Thoracic aorta (tissue), 2 donors: ENCODE data around the gene VIL1. TPM values are rescaled to one million over a fixed set of nuclear protein-coding genes. Genes with fewer than 3 reads are reported as not detected.

Experiments used
- ATAC-seq: fragments of 150-250 bp; one replicate; pipeline ENCODE4 v1.8.0; 2017; ENCODE audit warnings: low read depth; ENCODE audit not compliant: insufficient number of reproducible peaks, low FRiP score
- DNase-seq: peaks from one replicate; pipeline ENCODE4 v3.0.0-alpha.2; 2020; ENCODE audit warnings: low spot score
- H3K27ac ChIP-seq, 2 donors: fragments of 200-600 bp; sonication (generic); 1 replicate in 1 of 2; 2 replicates in 1 of 2; pipeline ENCODE4 v1.5.1; 2016; ENCODE audit warnings: mild to moderate bottlenecking in 2 of 2, moderate library complexity in 2 of 2
- H3K27me3 ChIP-seq: fragments of 200-600 bp; sonication (generic); replicated peaks from 2 replicates; pipeline ENCODE4 v1.6.0; 2016; ENCODE audit warnings: mild to moderate bottlenecking; ENCODE audit not compliant: insufficient read depth
- H3K36me3 ChIP-seq: fragments of 200-600 bp; sonication (generic); one replicate; pipeline ENCODE4 v1.5.1; 2016
- H3K4me1 ChIP-seq, 2 donors: fragments of 200-600 bp; sonication (generic); 1 replicate in 1 of 2; 2 replicates in 1 of 2; pipeline versions ENCODE4 v1.5.1 to v1.6.0; 2016; ENCODE audit warnings: low read depth in 2 of 2, mild to moderate bottlenecking in 1 of 2; ENCODE audit not compliant: control insufficient read depth in 1 of 2
- H3K4me3 ChIP-seq: fragments of 200-600 bp; sonication (generic); 2 replicates; pipeline ENCODE4 v1.5.1; 2016; ENCODE audit warnings: mild to moderate bottlenecking
- H3K9me3 ChIP-seq: fragments of 200-600 bp; sonication (generic); 2 replicates; pipeline ENCODE4 v1.5.1; 2016
- total RNA-seq, 2 donors: library from RNA; depleted of rRNA; stranded (reverse); fragments of >200 nt; gene quantifications; one replicate each; pipeline versions ENCODE4 v1.1.0 to v1.2.3, GENCODE V29; 2016
- TF ChIP-seq, protein P1 (sequence below): fragments of 200-600 bp; sonication (generic); IDR thresholded peaks from one replicate; pipeline ENCODE4 v1.5.1; 2019; ENCODE audit warnings: antibody characterized with exemption

VIL1 gene
- total RNA-seq, 2 donors from 2014 or later, result 3.6 TPM; not detected in 1

DNA sequence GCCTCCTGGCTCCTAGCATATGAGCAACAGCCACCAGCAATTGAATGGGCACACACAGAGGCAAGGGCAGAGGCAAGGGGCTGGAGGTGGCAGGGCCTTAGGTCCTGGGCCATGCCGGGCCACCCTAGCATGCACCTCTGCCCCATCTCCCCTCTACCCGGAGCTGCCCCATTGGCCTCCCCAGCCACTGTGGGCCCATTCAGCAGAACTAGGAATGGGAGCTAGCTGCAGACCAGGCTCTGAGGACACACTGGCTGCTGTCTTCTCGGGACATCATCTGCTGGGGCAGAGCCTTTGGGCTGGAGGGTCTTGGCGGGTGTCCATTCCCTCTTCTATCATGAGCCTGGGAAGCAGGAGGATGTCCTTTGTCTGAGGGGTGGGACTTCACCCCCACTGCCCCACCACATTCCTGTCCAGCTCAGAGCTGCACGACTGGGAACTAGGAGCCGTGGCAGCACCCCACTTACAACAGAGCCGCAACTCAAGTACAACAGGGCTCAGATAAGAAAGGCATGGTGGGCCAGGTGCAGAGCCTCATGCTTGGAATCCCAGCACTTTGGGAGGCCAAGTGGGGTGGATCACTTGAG is 800 bp downstream of the VIL1 start:
- Histone ChIP-seq H3K9me3 (no peaks in the 10 kb centered on the region), H3K27me3 (no peaks in the 10 kb centered on the region), H3K4me1 (no peaks in the 10 kb centered on the region), H3K36me3 (no peaks in the 10 kb centered on the region), H3K4me3 (no peak overlapping the region), H3K27ac (no peak overlapping the region)
- ATAC-seq (no peak), DNase-seq (no peak)
- TF ChIP-seq, protein P1, sequence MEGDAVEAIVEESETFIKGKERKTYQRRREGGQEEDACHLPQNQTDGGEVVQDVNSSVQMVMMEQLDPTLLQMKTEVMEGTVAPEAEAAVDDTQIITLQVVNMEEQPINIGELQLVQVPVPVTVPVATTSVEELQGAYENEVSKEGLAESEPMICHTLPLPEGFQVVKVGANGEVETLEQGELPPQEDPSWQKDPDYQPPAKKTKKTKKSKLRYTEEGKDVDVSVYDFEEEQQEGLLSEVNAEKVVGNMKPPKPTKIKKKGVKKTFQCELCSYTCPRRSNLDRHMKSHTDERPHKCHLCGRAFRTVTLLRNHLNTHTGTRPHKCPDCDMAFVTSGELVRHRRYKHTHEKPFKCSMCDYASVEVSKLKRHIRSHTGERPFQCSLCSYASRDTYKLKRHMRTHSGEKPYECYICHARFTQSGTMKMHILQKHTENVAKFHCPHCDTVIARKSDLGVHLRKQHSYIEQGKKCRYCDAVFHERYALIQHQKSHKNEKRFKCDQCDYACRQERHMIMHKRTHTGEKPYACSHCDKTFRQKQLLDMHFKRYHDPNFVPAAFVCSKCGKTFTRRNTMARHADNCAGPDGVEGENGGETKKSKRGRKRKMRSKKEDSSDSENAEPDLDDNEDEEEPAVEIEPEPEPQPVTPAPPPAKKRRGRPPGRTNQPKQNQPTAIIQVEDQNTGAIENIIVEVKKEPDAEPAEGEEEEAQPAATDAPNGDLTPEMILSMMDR, result no peak

DNA sequence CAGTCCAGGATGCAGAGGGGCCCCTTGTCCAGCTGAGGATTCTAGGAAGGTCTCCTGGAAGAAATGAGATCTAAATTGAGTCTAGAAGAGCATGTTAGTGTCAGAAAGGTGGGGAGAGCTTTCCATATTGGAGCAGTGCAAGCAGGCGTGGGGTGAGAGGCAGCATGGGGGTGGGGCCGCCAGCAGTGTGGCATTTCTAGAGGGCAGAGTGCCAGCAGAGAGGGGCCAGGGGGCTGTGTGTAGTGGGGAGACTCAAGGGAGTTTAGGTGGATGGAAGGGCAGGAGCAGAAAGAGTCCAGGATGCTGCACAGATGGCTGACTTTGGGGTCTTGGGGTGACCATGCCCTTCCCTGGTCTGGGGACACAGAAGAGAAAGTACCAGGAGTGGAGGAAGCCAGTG is 2.1 kb downstream of the VIL1 start:
- ATAC-seq, result no peak
- H3K4me3 ChIP-seq, result no peak overlapping the region
- H3K27ac ChIP-seq, result no peak overlapping the region
- no peak for DNase-seq
- no peaks in the 10 kb centered on the region for H3K9me3 ChIP-seq
- TF ChIP-seq, protein P1, result no peak
- H3K4me1 ChIP-seq, result no peaks in the 10 kb centered on the region
- no peaks in the 10 kb centered on the region for H3K36me3 ChIP-seq
- H3K27me3 ChIP-seq, result no peaks in the 10 kb centered on the region

DNA sequence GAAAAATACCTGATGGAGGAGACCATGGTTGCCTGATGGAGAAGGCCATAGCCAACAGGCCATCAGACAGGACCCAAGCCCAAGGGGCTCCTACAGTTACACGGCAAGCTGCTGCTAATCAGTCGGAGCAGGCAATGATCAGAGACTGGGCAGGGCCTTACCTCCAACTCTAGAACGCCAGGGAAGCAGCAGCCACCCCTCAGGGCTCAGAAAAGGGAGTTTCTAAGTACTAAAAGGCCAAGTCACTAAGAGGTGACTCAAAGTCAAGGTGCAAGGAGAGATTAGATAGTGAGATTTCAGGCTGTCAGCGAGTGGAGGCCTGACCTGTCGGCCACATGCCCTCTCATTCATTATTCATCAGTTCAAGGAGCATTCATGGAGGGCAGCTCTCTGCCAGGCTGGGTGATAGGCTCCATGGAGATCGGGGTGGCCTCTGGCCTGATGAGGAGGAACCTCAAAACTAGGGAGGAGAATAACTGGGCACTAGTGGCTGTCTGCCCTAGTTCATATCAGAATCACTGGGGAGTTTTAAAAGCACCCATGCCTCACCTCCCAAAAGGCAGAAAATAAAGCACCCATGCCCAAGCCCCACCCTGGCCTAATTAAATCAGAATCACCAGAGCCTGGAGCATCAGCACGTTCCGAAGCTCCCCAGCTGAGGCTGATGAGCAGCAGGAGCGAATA is 3.6 kb downstream of the VIL1 start:
- H3K4me1 ChIP-seq, result no peaks in the 10 kb centered on the region
- H3K27me3 ChIP-seq, result no peaks in the 10 kb centered on the region
- no peak overlapping the region for H3K27ac ChIP-seq
- no peaks in the 10 kb centered on the region for H3K9me3 ChIP-seq
- H3K36me3 ChIP-seq, result no peaks in the 10 kb centered on the region
- no peak for DNase-seq
- no peak for ATAC-seq
- H3K4me3 ChIP-seq, result no peak overlapping the region
- TF ChIP-seq, protein P1, result no peak

DNA sequence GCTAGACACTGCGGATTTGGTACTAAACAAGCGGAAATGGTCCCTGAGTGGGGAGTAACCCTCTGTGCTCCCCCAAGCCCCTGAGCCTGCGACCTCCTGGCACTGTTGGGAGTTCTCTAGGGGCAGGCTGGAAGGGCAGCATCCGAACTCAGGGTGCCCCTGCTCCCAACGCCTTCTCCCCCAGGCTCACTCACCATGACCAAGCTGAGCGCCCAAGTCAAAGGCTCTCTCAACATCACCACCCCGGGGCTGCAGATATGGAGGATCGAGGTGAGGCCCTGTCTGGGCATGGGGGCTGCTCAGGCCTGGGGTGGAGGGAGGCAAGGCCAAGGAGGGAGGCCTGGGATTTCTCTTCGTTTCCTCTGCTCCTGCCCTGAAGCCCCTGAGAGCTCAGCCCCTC is 4.7 kb downstream of the VIL1 start:
- Histone ChIP-seq H3K9me3 (no peaks in the 10 kb centered on the region), H3K4me1 (no peaks in the 10 kb centered on the region), H3K36me3 (no peaks in the 10 kb centered on the region), H3K27me3 (no peaks in the 10 kb centered on the region), H3K27ac (no peak overlapping the region), H3K4me3 (no peak overlapping the region)
- DNase-seq, result no peak
- ATAC-seq, result no peak
- TF ChIP-seq, protein P1, result no peak

DNA sequence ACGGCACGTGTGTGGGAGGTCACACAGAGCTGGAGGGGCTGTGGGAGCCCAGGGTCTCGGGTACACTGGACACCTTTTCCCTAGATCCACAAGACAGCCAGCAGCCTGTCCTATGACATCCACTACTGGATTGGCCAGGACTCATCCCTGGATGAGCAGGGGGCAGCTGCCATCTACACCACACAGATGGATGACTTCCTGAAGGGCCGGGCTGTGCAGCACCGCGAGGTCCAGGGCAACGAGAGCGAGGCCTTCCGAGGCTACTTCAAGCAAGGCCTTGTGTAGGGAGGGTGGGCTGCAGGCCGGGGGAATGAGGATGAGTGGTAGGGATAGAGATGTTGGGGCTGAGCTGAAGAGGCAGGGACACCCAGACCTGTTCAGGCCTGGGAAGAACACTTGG is 6.6 kb downstream of the VIL1 start:
- TF ChIP-seq, protein P1, result no peak
- Histone ChIP-seq H3K4me3 (no peak overlapping the region), H3K4me1 (no peaks in the 10 kb centered on the region), H3K27ac (no peak overlapping the region), H3K36me3 (no peaks in the 10 kb centered on the region), H3K27me3 (no peaks in the 10 kb centered on the region), H3K9me3 (no peaks in the 10 kb centered on the region)
- DNase-seq, result no peak
- ATAC-seq, result no peak
